GM06990 (cell line): Measurements from ENCODE around the gene CTDSP2.

Experiments used
- DNase-seq: peaks from one replicate; pipeline ENCODE4 v3.0.0-alpha.2; 2011; ENCODE audit not compliant: insufficient read length; ENCODE audit errors: extremely low read depth
- H3K27me3 ChIP-seq: replicated peaks from 2 replicates; pipeline ENCODE4 v1.6.0; 2011; ENCODE audit warnings: low read length; ENCODE audit not compliant: control insufficient read depth, insufficient read depth
- H3K36me3 ChIP-seq: 2 replicates; pipeline ENCODE4 v1.5.1; 2011; ENCODE audit warnings: low read length; ENCODE audit not compliant: control insufficient read depth, insufficient read depth
- H3K4me3 ChIP-seq: replicated peaks from 2 replicates; pipeline ENCODE4 v1.5.1; 2011; ENCODE audit warnings: low read depth, mild to moderate bottlenecking, control low read depth, low read length
- CTCF ChIP-seq: IDR thresholded peaks from 2 replicates; pipeline ENCODE4 v1.5.1; 2011; ENCODE audit warnings: low read length, control low read depth, mild to moderate bottlenecking, inconsistent platforms; ENCODE audit not compliant: insufficient read depth, poor library complexity, severe bottlenecking

Gene CTDSP2

GRCh38 chr12:57771873-57772428 lies 74.6 kb downstream of the CTDSP2 start, which contains the start of gene METTL1:
Gene METTL1, minus strand, starts transcription at chr12:57772105. Its CDS starts 22 bp downstream, at chr12:57772083.
- Histone ChIP-seq H3K27me3 (no peaks in the 10 kb centered on the region), H3K4me3 (peak within 1 kb of the TSS; percentile 78), H3K36me3 (peaks cover 4% of the 10 kb centered on the region)
- peak; percentile 93 for DNase-seq
- no peak for TF ChIP-seq CTCF

- no peak for TF ChIP-seq CTCF
- peaks cover 4% of the 10 kb centered on the region for H3K36me3 ChIP-seq
- no peak for DNase-seq
- H3K4me3 ChIP-seq: peak overlapping the region; percentile 78
- no peaks in the 10 kb centered on the region; the same call in 1 of the 2 replicates for H3K27me3 ChIP-seq
Measured at GRCh38 chr12:57771236-57771872, 75.2 kb downstream of the CTDSP2 start.

GRCh38 chr12:57770734-57771133 lies 75.8 kb downstream of the CTDSP2 start:
- Histone ChIP-seq H3K4me3 (no peak overlapping the region; the same call in 1 of the 2 replicates), H3K36me3 (peaks cover 4% of the 10 kb centered on the region), H3K27me3 (no peaks in the 10 kb centered on the region; the same call in 1 of the 2 replicates)
- no peak for DNase-seq
- TF ChIP-seq CTCF: no peak
